ENCODE data around the gene SH3BGRL. TPM values are rescaled to one million over a fixed set of nuclear protein-coding genes. Genes with fewer than 3 reads are reported as not detected.
"Not testable (repeated sequence)": the region's sequence is repeated elsewhere in the genome, so short reads cannot be mapped to it uniquely, and the experiment has no call there.

Gene SH3BGRL
- total RNA-seq, 1 donor from 2014 or later, result 50.5 TPM

DNA sequence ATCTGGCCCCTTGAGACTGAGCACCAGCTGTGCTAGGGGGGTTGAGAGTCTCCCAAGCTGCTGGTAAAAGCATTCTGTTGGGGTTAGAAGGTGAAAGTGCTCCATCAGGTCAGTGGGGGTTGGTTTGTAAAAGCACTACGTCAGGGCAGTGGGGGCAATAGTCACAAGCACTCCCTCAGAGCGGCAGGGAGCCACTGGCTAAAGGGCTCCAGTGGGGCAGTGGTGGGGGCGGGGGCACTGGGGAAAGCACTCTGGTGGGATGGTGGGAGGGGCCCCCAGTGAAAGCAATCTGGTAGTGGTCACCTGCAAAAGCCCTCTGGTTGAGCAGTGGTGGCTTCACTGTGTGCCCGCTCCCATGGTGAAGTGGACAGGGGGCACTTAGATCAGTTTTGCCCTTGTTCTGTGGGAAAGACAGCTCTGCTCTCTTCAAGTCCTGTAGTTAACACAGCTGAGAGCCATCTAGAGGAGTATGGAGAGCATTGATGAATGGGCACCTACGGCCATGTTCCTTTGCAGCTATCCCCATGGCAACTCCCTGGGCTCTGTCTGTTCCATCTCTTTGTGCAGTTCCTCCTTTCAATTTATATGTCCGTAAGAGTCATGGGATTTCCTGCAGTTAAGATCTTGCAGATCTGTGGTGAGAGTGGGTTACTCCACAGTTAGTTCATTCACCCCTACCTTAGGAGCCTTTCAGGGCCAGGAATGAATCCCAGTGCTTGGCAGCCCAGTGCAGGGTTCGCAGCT is 106.4 kb downstream of the SH3BGRL start:
- no peak overlapping the region for H3K4me3 ChIP-seq (ENCODE audit: low read depth, low read length)
- no peak for DNase-seq (ENCODE audit: low read depth)
- TF ChIP-seq, protein P1, sequence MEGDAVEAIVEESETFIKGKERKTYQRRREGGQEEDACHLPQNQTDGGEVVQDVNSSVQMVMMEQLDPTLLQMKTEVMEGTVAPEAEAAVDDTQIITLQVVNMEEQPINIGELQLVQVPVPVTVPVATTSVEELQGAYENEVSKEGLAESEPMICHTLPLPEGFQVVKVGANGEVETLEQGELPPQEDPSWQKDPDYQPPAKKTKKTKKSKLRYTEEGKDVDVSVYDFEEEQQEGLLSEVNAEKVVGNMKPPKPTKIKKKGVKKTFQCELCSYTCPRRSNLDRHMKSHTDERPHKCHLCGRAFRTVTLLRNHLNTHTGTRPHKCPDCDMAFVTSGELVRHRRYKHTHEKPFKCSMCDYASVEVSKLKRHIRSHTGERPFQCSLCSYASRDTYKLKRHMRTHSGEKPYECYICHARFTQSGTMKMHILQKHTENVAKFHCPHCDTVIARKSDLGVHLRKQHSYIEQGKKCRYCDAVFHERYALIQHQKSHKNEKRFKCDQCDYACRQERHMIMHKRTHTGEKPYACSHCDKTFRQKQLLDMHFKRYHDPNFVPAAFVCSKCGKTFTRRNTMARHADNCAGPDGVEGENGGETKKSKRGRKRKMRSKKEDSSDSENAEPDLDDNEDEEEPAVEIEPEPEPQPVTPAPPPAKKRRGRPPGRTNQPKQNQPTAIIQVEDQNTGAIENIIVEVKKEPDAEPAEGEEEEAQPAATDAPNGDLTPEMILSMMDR (conservative IDR thresholded peaks at IDR 0.05; ENCODE audit: low read depth, low read length), result no peak

DNA sequence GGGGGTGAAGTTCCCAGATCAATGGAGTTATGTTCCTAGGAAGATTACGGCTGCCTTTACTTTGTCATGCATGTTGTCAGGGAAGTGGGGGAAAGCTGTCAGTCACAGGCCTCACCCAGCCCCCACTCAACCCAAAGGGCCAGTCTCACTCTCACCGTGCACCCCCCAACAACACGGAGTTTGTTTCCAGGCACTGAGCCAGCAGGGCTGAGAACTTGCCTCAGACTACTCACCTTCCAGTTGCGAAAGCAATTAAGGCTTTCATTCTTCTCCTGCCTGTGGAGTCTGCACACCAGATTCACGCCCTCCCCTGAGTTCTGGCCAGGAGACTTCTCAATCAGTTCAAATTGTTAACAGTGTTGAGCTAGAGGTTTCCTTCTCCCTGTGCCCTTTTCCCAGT is 114.3 kb downstream of the SH3BGRL start:
- TF ChIP-seq, protein P1 (conservative IDR thresholded peaks at IDR 0.05; ENCODE audit: low read depth, low read length), result no peak
- H3K4me3 ChIP-seq (ENCODE audit: low read depth, low read length), result no peak overlapping the region
- no peak for DNase-seq (ENCODE audit: low read depth)

DNA sequence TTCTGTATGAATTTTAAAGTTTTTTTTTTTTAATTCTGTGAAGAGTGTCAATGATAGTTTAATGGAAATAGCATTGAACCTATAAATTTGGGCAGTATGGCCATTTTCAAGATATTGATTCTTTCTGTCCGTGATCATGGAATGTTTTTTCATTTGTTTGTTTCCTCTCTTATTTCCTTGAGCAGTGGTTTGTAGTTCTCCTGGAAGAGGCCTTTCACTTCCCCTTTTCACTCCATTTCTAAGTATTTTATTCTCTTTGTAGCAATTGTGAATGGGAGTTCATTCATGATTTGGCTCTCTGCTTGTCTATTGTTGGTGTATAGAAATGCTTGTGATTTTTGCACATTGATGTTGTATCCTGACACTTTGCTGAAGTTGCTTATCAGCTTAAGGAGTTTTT is 129.8 kb downstream of the SH3BGRL start:
- not testable (repeated sequence) for DNase-seq (ENCODE audit: low read depth); H3K4me3 ChIP-seq (ENCODE audit: low read depth, low read length)

DNA sequence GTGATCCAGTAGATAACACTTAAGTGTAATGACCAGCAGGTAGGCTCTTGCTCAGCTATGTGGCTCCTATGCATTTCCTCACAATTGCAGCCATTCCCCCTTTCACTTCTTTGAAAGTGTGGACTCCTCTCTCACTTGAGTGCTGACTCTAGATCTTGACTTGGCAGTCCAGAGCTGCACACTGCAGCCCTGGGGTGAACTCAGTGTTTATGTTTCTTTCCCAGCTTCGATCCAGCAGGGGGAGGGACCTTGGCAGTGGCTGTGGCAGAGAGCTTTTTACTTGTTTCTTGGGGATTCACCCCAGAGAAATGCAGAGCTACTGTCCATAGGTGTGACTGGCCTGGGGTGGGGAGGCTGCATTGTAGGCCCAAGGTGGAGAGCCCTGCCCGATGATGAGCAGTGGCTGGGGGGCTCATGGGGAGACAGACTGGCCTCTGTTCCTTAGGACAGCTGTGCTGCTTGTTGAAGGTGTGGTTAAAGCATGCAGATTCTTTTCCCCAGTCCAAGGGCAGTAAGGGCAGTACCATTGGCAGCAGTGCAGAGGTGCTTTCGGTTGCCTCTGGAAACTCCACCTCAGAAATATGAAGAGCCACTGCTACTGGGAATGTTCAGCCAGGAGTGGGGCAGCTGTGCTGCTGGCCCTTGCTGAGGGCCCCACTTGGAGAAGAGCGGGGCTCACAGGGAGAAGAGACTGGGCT is 134.7 kb downstream of the SH3BGRL start:
- TF ChIP-seq, protein P1 (conservative IDR thresholded peaks at IDR 0.05; ENCODE audit: low read depth, low read length), result no peak
- H3K4me3 ChIP-seq (ENCODE audit: low read depth, low read length), result no peak overlapping the region
- DNase-seq (ENCODE audit: low read depth), result no peak

GRCh38 chrX:81337805-81338204 is 135.9 kb downstream of the SH3BGRL start:
- no peak overlapping the region for H3K4me3 ChIP-seq (ENCODE audit: low read depth, low read length)
- TF ChIP-seq, protein P1 (conservative IDR thresholded peaks at IDR 0.05; ENCODE audit: low read depth, low read length), result no peak
- DNase-seq (ENCODE audit: low read depth), result no peak

- no peak overlapping the region for H3K4me3 ChIP-seq (ENCODE audit: low read depth, low read length)
- TF ChIP-seq, protein P1 (conservative IDR thresholded peaks at IDR 0.05; ENCODE audit: low read depth, low read length), result no peak
- no peak for DNase-seq (ENCODE audit: low read depth)
These were observed 137.0 kb downstream of the SH3BGRL start for GRCh38 chrX:81338924-81339323.

- not testable (repeated sequence) for H3K4me3 ChIP-seq (ENCODE audit: low read depth, low read length); DNase-seq (ENCODE audit: low read depth)
These were observed 143.4 kb downstream of the SH3BGRL start for GRCh38 chrX:81345296-81345695.

Other genes with a start within 250 kb of the SH3BGRL start
- gene HMGN5, start 189 bp upstream of the SH3BGRL start, total RNA-seq, result 0.17 and 3.0 TPM in 2 replicates